ENCODE measurements around the gene DCBLD2. TPM values are rescaled to one million over a fixed set of nuclear protein-coding genes. Genes with fewer than 3 reads are reported as not detected.

DCBLD2 gene
- total RNA-seq, 3 donors from 2014 or later (not counting 1 experiment from before 2014, with no cell fraction given), result 0.66 to 0.99 (median 0.90) TPM

GRCh38 chr3:98791341-98792325, 109.9 kb downstream of the DCBLD2 start:
- no peak for TF ChIP-seq CTCF (IDR thresholded peaks at IDR 0.05)
- H3K36me3 Mint-ChIP-seq, result no peaks in the 10 kb centered on the region
- WGBS (ENCODE audit: insufficient coverage), result 81% methylated on average over 7 of the region's 7 CpGs
- no peaks in the 10 kb centered on the region for H3K4me1 Mint-ChIP-seq
- Histone ChIP-seq H3K27me3 (ENCODE audit: control insufficient read depth, insufficient read depth, low read length) (no peaks in the 10 kb centered on the region), H3K4me1 (ENCODE audit: control insufficient read depth, insufficient read depth, low read length) (no peaks in the 10 kb centered on the region), H3K4me3 (ENCODE audit: low read length) (no peak overlapping the region), H3K36me3 (ENCODE audit: control insufficient read depth, insufficient read depth, low read length) (no peaks in the 10 kb centered on the region), H3K27ac (ENCODE audit: low read length) (no peak overlapping the region), H3K9me3 (ENCODE audit: control insufficient read depth, insufficient read depth, low read length) (no peaks in the 10 kb centered on the region)
- ATAC-seq (no peak), DNase-seq (no peak)
- H3K4me3 Mint-ChIP-seq, result no peak overlapping the region
- peaks cover 0 to 5% of the 10 kb centered on the region in 2 donors for H3K27me3 Mint-ChIP-seq (ENCODE audit: low read depth in 2 of 2)
- H3K9me3 Mint-ChIP-seq, result no peaks in the 10 kb centered on the region
- H3K27ac Mint-ChIP-seq, result no peak overlapping the region
- intact Hi-C loops (cut with micrococcal nuclease), result no loop called here

GRCh38 chr3:98788651-98789050, 112.8 kb downstream of the DCBLD2 start:
- H3K36me3 Mint-ChIP-seq, result no peaks in the 10 kb centered on the region
- no peaks in the 10 kb centered on the region for H3K27me3 ChIP-seq (ENCODE audit: control insufficient read depth, insufficient read depth, low read length)
- no peaks in the 10 kb centered on the region for H3K9me3 ChIP-seq (ENCODE audit: control insufficient read depth, insufficient read depth, low read length)
- H3K9me3 Mint-ChIP-seq, result no peaks in the 10 kb centered on the region
- H3K27ac ChIP-seq (ENCODE audit: low read length), result no peak overlapping the region
- TF ChIP-seq CTCF (IDR thresholded peaks at IDR 0.05), result no peak
- intact Hi-C loops (cut with micrococcal nuclease), result no loop called here
- H3K27ac Mint-ChIP-seq, result no peak overlapping the region
- no peak for DNase-seq
- H3K27me3 Mint-ChIP-seq (ENCODE audit: low read depth in 2 of 2), result peaks cover 0 to 9% of the 10 kb centered on the region in 2 donors
- no peak overlapping the region for H3K4me3 ChIP-seq (ENCODE audit: low read length)
- no peaks in the 10 kb centered on the region for H3K4me1 Mint-ChIP-seq
- WGBS (ENCODE audit: insufficient coverage), result 29% methylated on average over 2 of the region's 2 CpGs
- H3K36me3 ChIP-seq (ENCODE audit: control insufficient read depth, insufficient read depth, low read length), result no peaks in the 10 kb centered on the region
- ATAC-seq, result no peak
- no peaks in the 10 kb centered on the region for H3K4me1 ChIP-seq (ENCODE audit: control insufficient read depth, insufficient read depth, low read length)
- H3K4me3 Mint-ChIP-seq, result no peak overlapping the region

DNA sequence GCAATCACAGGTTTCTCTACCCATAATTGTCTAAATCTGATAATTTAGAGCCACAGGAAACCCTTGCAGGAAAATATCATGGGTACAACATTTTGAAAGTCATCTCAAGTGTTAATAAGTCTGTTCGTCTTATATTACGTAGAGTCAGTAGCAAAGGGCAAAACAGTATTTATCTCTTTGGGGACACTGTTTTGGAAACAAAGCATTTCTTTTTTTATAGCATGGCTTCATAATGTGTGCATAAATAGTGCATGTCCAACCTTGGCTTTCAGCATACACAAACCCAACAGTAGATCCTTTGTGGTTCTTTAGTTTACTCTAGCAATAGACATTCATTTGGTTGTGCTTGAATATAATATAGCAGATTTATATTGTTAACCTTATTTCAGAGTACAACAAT, 114.3 kb downstream of the DCBLD2 start:
- ATAC-seq (no peak), DNase-seq (no peak)
- Histone ChIP-seq H3K4me1 (ENCODE audit: control insufficient read depth, insufficient read depth, low read length) (no peaks in the 10 kb centered on the region), H3K9me3 (ENCODE audit: control insufficient read depth, insufficient read depth, low read length) (no peaks in the 10 kb centered on the region), H3K27me3 (ENCODE audit: control insufficient read depth, insufficient read depth, low read length) (no peaks in the 10 kb centered on the region), H3K36me3 (ENCODE audit: control insufficient read depth, insufficient read depth, low read length) (no peaks in the 10 kb centered on the region), H3K4me3 (ENCODE audit: low read length) (no peak overlapping the region), H3K27ac (ENCODE audit: low read length) (no peak overlapping the region)
- whole genome bisulfite sequencing (ENCODE audit: insufficient coverage), result 69% methylated on average over 2 of the region's 2 CpGs
- Mint-ChIP-seq H3K27ac (no peak overlapping the region), H3K36me3 (no peaks in the 10 kb centered on the region), H3K27me3 (ENCODE audit: low read depth in 2 of 2) (peaks cover 0 to 9% of the 10 kb centered on the region in 2 donors), H3K9me3 (no peaks in the 10 kb centered on the region), H3K4me3 (no peak overlapping the region), H3K4me1 (no peaks in the 10 kb centered on the region)
- intact Hi-C loops (cut with micrococcal nuclease), result no loop called here
- TF ChIP-seq CTCF (IDR thresholded peaks at IDR 0.05), result no peak

Measured in natural killer cell (primary cell).